Measurements from ENCODE around the gene PLEKHG3.

Gene PLEKHG3

GRCh38 chr14:64736271-64737169 lies 32.3 kb downstream of the PLEKHG3 start:
- no peak overlapping the region for H3K9ac ChIP-seq (ENCODE audit: low read depth, low read length)
- peaks cover 83% of the 10 kb centered on the region for H3K36me3 ChIP-seq (ENCODE audit: insufficient read depth, low read length)

GRCh38 chr14:64737391-64738280 lies 33.4 kb downstream of the PLEKHG3 start:
- H3K9ac ChIP-seq (ENCODE audit: low read depth, low read length): no peak overlapping the region
- H3K36me3 ChIP-seq (ENCODE audit: insufficient read depth, low read length): peaks cover 83% of the 10 kb centered on the region
- peaks cover 6% of the 10 kb centered on the region; the same call in 1 of the 2 replicates for H3K4me1 ChIP-seq (ENCODE audit: insufficient read depth, low read length)
- no peaks in the 10 kb centered on the region for H3K27me3 ChIP-seq (ENCODE audit: insufficient read depth, low read length)
- WGBS: 94% methylated on average over 17 of the region's 17 CpGs
- H3K27ac ChIP-seq (ENCODE audit: low read depth, low read length): 0 out of 2 replicates have a peak overlapping the region, but pooled peaks have one; percentile 51
- no peaks in the 10 kb centered on the region for H3K9me3 ChIP-seq (ENCODE audit: insufficient read depth, low read depth, low read length)
- no peak overlapping the region for H3K4me3 ChIP-seq (ENCODE audit: low read length)

More at GRCh38 chr14:64736271-64737169, 32.3 kb downstream of the PLEKHG3 start:
- Histone ChIP-seq H3K4me3 (ENCODE audit: low read length) (no peak overlapping the region), H3K4me1 (ENCODE audit: insufficient read depth, low read length) (peaks cover 6% of the 10 kb centered on the region; the same call in 1 of the 2 replicates), H3K27ac (ENCODE audit: low read depth, low read length) (peak overlapping the region; percentile 51; the same call in 1 of the 2 replicates), H3K9me3 (ENCODE audit: insufficient read depth, low read depth, low read length) (no peaks in the 10 kb centered on the region), H3K27me3 (ENCODE audit: insufficient read depth, low read length) (no peaks in the 10 kb centered on the region)
- WGBS: 83% methylated on average over 28 of the region's 28 CpGs

- Histone ChIP-seq H3K4me1 (ENCODE audit: insufficient read depth, low read length) (peaks cover 6% of the 10 kb centered on the region; the same call in 1 of the 2 replicates), H3K4me3 (ENCODE audit: low read length) (no peak overlapping the region), H3K9ac (ENCODE audit: low read depth, low read length) (no peak overlapping the region), H3K36me3 (ENCODE audit: insufficient read depth, low read length) (peaks cover 84% of the 10 kb centered on the region), H3K27ac (ENCODE audit: low read depth, low read length) (no peak overlapping the region), H3K27me3 (ENCODE audit: insufficient read depth, low read length) (no peaks in the 10 kb centered on the region), H3K9me3 (ENCODE audit: insufficient read depth, low read depth, low read length) (no peaks in the 10 kb centered on the region)
- 94% methylated on average over 9 of the region's 9 CpGs for WGBS
These were observed 34.1 kb downstream of the PLEKHG3 start for GRCh38 chr14:64738281-64738804.

GRCh38 chr14:64741200-64741599 lies 37.0 kb downstream of the PLEKHG3 start:
- Histone ChIP-seq H3K9ac (ENCODE audit: low read depth, low read length) (no peak overlapping the region), H3K4me3 (ENCODE audit: low read length) (no peak overlapping the region), H3K9me3 (ENCODE audit: insufficient read depth, low read depth, low read length) (no peaks in the 10 kb centered on the region), H3K4me1 (ENCODE audit: insufficient read depth, low read length) (peaks cover 9% of the 10 kb centered on the region; the same call in 1 of the 2 replicates), H3K27ac (ENCODE audit: low read depth, low read length) (no peak overlapping the region), H3K36me3 (ENCODE audit: insufficient read depth, low read length) (peaks cover 94% of the 10 kb centered on the region), H3K27me3 (ENCODE audit: insufficient read depth, low read length) (no peaks in the 10 kb centered on the region)
- 96% methylated on average over 15 of the region's 15 CpGs for WGBS

- Histone ChIP-seq H3K9me3 (ENCODE audit: insufficient read depth, low read depth, low read length) (no peaks in the 10 kb centered on the region), H3K36me3 (ENCODE audit: insufficient read depth, low read length) (peaks cover 96% of the 10 kb centered on the region), H3K9ac (ENCODE audit: low read depth, low read length) (no peak overlapping the region), H3K4me1 (ENCODE audit: insufficient read depth, low read length) (peaks cover 4% of the 10 kb centered on the region; the same call in 1 of the 2 replicates), H3K27me3 (ENCODE audit: insufficient read depth, low read length) (no peaks in the 10 kb centered on the region), H3K4me3 (ENCODE audit: low read length) (no peak overlapping the region), H3K27ac (ENCODE audit: low read depth, low read length) (no peak overlapping the region)
- 96% methylated on average over 15 of the region's 15 CpGs for WGBS
These were observed 37.7 kb downstream of the PLEKHG3 start for GRCh38 chr14:64741961-64742360.

GRCh38 chr14:64743061-64743460 lies 38.8 kb downstream of the PLEKHG3 start:
- Histone ChIP-seq H3K27ac (ENCODE audit: low read depth, low read length) (no peak overlapping the region), H3K9ac (ENCODE audit: low read depth, low read length) (no peak overlapping the region), H3K36me3 (ENCODE audit: insufficient read depth, low read length) (peaks cover 93% of the 10 kb centered on the region), H3K4me1 (ENCODE audit: insufficient read depth, low read length) (peaks cover 4% of the 10 kb centered on the region; the same call in 1 of the 2 replicates), H3K27me3 (ENCODE audit: insufficient read depth, low read length) (no peaks in the 10 kb centered on the region), H3K4me3 (ENCODE audit: low read length) (no peak overlapping the region), H3K9me3 (ENCODE audit: insufficient read depth, low read depth, low read length) (no peaks in the 10 kb centered on the region)
- WGBS: 95% methylated on average over 27 of the region's 27 CpGs

GRCh38 chr14:64745511-64746091 lies 41.4 kb downstream of the PLEKHG3 start:
- no peaks in the 10 kb centered on the region for H3K9me3 ChIP-seq (ENCODE audit: insufficient read depth, low read depth, low read length)
- peaks cover 4% of the 10 kb centered on the region; the same call in 1 of the 2 replicates for H3K4me1 ChIP-seq (ENCODE audit: insufficient read depth, low read length)
- H3K4me3 ChIP-seq (ENCODE audit: low read length): no peak overlapping the region
- H3K36me3 ChIP-seq (ENCODE audit: insufficient read depth, low read length): peaks cover 81% of the 10 kb centered on the region
- H3K27me3 ChIP-seq (ENCODE audit: insufficient read depth, low read length): no peaks in the 10 kb centered on the region
- no peak overlapping the region for H3K9ac ChIP-seq (ENCODE audit: low read depth, low read length)
- H3K27ac ChIP-seq (ENCODE audit: low read depth, low read length): no peak overlapping the region
- 88% methylated on average over 8 of the region's 8 CpGs for WGBS

- WGBS: 90% methylated on average over 11 of the region's 12 CpGs
- H3K9ac ChIP-seq (ENCODE audit: low read depth, low read length): no peak overlapping the region
- H3K36me3 ChIP-seq (ENCODE audit: insufficient read depth, low read length): peaks cover 71% of the 10 kb centered on the region
- H3K4me1 ChIP-seq (ENCODE audit: insufficient read depth, low read length): peaks cover 4% of the 10 kb centered on the region; the same call in 1 of the 2 replicates
- H3K4me3 ChIP-seq (ENCODE audit: low read length): no peak overlapping the region
- H3K9me3 ChIP-seq (ENCODE audit: insufficient read depth, low read depth, low read length): no peaks in the 10 kb centered on the region
- no peaks in the 10 kb centered on the region for H3K27me3 ChIP-seq (ENCODE audit: insufficient read depth, low read length)
- H3K27ac ChIP-seq (ENCODE audit: low read depth, low read length): no peak overlapping the region
These were observed 42.4 kb downstream of the PLEKHG3 start for GRCh38 chr14:64746298-64747250.

GRCh38 chr14:64747327-64747726 lies 43.1 kb downstream of the PLEKHG3 start:
- peaks cover 64% of the 10 kb centered on the region for H3K36me3 ChIP-seq (ENCODE audit: insufficient read depth, low read length)
- H3K9ac ChIP-seq (ENCODE audit: low read depth, low read length): no peak overlapping the region
- no peaks in the 10 kb centered on the region for H3K27me3 ChIP-seq (ENCODE audit: insufficient read depth, low read length)
- H3K4me3 ChIP-seq (ENCODE audit: low read length): no peak overlapping the region
- no peaks in the 10 kb centered on the region for H3K9me3 ChIP-seq (ENCODE audit: insufficient read depth, low read depth, low read length)
- H3K27ac ChIP-seq (ENCODE audit: low read depth, low read length): no peak overlapping the region
- peaks cover 4% of the 10 kb centered on the region; the same call in 1 of the 2 replicates for H3K4me1 ChIP-seq (ENCODE audit: insufficient read depth, low read length)
- 97% methylated on average over 5 of the region's 5 CpGs for WGBS

GRCh38 chr14:64748521-64748920 lies 44.3 kb downstream of the PLEKHG3 start:
- H3K4me1 ChIP-seq (ENCODE audit: insufficient read depth, low read length): peaks cover 4% of the 10 kb centered on the region; the same call in 1 of the 2 replicates
- H3K4me3 ChIP-seq (ENCODE audit: low read length): no peak overlapping the region
- no peak overlapping the region for H3K27ac ChIP-seq (ENCODE audit: low read depth, low read length)
- WGBS: 95% methylated on average over 6 of the region's 6 CpGs
- peaks cover 52% of the 10 kb centered on the region for H3K36me3 ChIP-seq (ENCODE audit: insufficient read depth, low read length)
- H3K27me3 ChIP-seq (ENCODE audit: insufficient read depth, low read length): no peaks in the 10 kb centered on the region
- H3K9me3 ChIP-seq (ENCODE audit: insufficient read depth, low read depth, low read length): no peaks in the 10 kb centered on the region
- no peak overlapping the region for H3K9ac ChIP-seq (ENCODE audit: low read depth, low read length)
